Fibroblast of the aortic adventitia (primary cell): ENCODE measurements around the gene C19orf85. TPM values are rescaled to one million over a fixed set of nuclear protein-coding genes. Genes with fewer than 3 reads are reported as not detected.
"Not testable (repeated sequence)": the region's sequence is repeated elsewhere in the genome, so short reads cannot be mapped to it uniquely, and the experiment has no call there.

Experiments
- DNase-seq: peaks from one replicate; pipeline ENCODE4 v3.0.0-alpha.2; 2010; ENCODE audit warnings: low read depth
- H3K4me3 ChIP-seq: 2 replicates; pipeline ENCODE4 v1.5.1; 2011; ENCODE audit warnings: low read depth, mild to moderate bottlenecking, control low read depth, low read length, moderate library complexity
- CTCF ChIP-seq: IDR thresholded peaks from 2 replicates; pipeline ENCODE4 v1.5.1; 2011; ENCODE audit warnings: mild to moderate bottlenecking, low read length, control low read depth, inconsistent platforms; ENCODE audit not compliant: insufficient read depth
- total RNA-seq: library from RNA; depleted of rRNA; stranded (reverse); fragments of >200 nt; gene quantifications from 2 replicates; pipeline ENCODE4 v1.2.3, GENCODE V29; 2012; ENCODE audit warnings: low replicate concordance

The C19orf85 gene
- total RNA-seq, 1 donor, result not detected

GRCh38 chr19:55502197-55502952 is 37.8 kb upstream of the C19orf85 start:
- no peak for TF ChIP-seq CTCF
- no peak overlapping the region for H3K4me3 ChIP-seq
- no peak for DNase-seq

GRCh38 chr19:55500368-55500952 is 35.9 kb upstream of the C19orf85 start:
- DNase-seq, result no peak
- TF ChIP-seq CTCF, result no peak

GRCh38 chr19:55498246-55498840 is 33.8 kb upstream of the C19orf85 start:
- DNase-seq, result no peak
- no peak overlapping the region for H3K4me3 ChIP-seq
- TF ChIP-seq CTCF, result no peak

More at GRCh38 chr19:55500368-55500952, 35.9 kb upstream of the C19orf85 start:
- no peak overlapping the region for H3K4me3 ChIP-seq

GRCh38 chr19:55497763-55498162 is 33.2 kb upstream of the C19orf85 start:
- DNase-seq, result no peak
- H3K4me3 ChIP-seq, result no peak overlapping the region
- TF ChIP-seq CTCF, result no peak

GRCh38 chr19:55496820-55497219 is 32.3 kb upstream of the C19orf85 start:
- not testable (repeated sequence) for DNase-seq, H3K4me3 ChIP-seq

- DNase-seq, result no peak
- TF ChIP-seq CTCF, result no peak
- H3K4me3 ChIP-seq, result no peak overlapping the region
Measured at GRCh38 chr19:55495646-55496349, 31.2 kb upstream of the C19orf85 start.
